Daoy (cell line): ENCODE results near the gene KIAA0408. TPM values are rescaled to one million over a fixed set of nuclear protein-coding genes. Genes with fewer than 3 reads are reported as not detected.
"Not testable (repeated sequence)": the region's sequence is repeated elsewhere in the genome, so short reads cannot be mapped to it uniquely, and the experiment has no call there.

Source experiments
- DNase-seq: peaks from one replicate; pipeline ENCODE4 v3.0.0-alpha.2; 2015; ENCODE audit warnings: low read depth
- total RNA-seq: library from RNA; depleted of rRNA; stranded (reverse); fragments of >200 nt; shearing (Covaris generic); gene quantifications from 2 replicates; pipeline ENCODE4 v1.2.3, GENCODE V29; 2014; rRNA removed

KIAA0408 gene
- total RNA-seq, 1 experiment from 2014 or later, result 1.9 TPM

GRCh38 chr6:127412016-127412415 lies 47.2 kb downstream of the KIAA0408 start:
- not testable (repeated sequence) for DNase-seq

Other genes with a start within 250 kb of the KIAA0408 start
- gene RNF146, start 192.5 kb downstream of the KIAA0408 start, total RNA-seq, result 15.4 and 19.0 TPM in 2 replicates
- gene ECHDC1, start 115.8 kb downstream of the KIAA0408 start, total RNA-seq, result 116 and 154 TPM in 2 replicates
- gene C6orf58, start 117.8 kb upstream of the KIAA0408 start, total RNA-seq, result 0.39 and 0.69 TPM in 2 replicates